ENCODE measurements around the gene JADE2.
A peak's percentile ranks its signal among the peaks of the same experiment; 100 is the strongest.
"Not testable (repeated sequence)": the region's sequence is repeated elsewhere in the genome, so short reads cannot be mapped to it uniquely, and the experiment has no call there.

Gene JADE2

GRCh38 chr5:134592141-134592746 lies 66.8 kb downstream of the JADE2 start:
- DNase-seq (ENCODE audit: low spot score), result no peak

GRCh38 chr5:134594336-134594735 lies 68.9 kb downstream of the JADE2 start:
- DNase-seq (ENCODE audit: low spot score), result no peak

GRCh38 chr5:134594797-134595457 lies 69.5 kb downstream of the JADE2 start:
- DNase-seq (ENCODE audit: low spot score), result no peak

GRCh38 chr5:134595458-134595838 lies 70.0 kb downstream of the JADE2 start:
- no peak for DNase-seq (ENCODE audit: low spot score)

GRCh38 chr5:134599820-134600219 lies 74.3 kb downstream of the JADE2 start:
- not testable (repeated sequence) for DNase-seq (ENCODE audit: low spot score)

- no peak for DNase-seq (ENCODE audit: low spot score)
Measured at GRCh38 chr5:134600600-134600999, 75.1 kb downstream of the JADE2 start.

GRCh38 chr5:134603059-134603458 lies 77.6 kb downstream of the JADE2 start:
- DNase-seq (ENCODE audit: low spot score), result no peak

GRCh38 chr5:134604908-134605307 lies 79.4 kb downstream of the JADE2 start:
- no peak for DNase-seq (ENCODE audit: low spot score)

GRCh38 chr5:134606726-134607125 lies 81.3 kb downstream of the JADE2 start:
- no peak for DNase-seq (ENCODE audit: low spot score)

- DNase-seq (ENCODE audit: low spot score), result no peak
Measured at GRCh38 chr5:134608555-134608954, 83.1 kb downstream of the JADE2 start.

GRCh38 chr5:134609232-134609851 lies 83.9 kb downstream of the JADE2 start:
- DNase-seq (ENCODE audit: low spot score), result no peak

GRCh38 chr5:134610725-134611124 lies 85.3 kb downstream of the JADE2 start:
- DNase-seq (ENCODE audit: low spot score), result no peak

GRCh38 chr5:134611515-134611914 lies 86.0 kb downstream of the JADE2 start:
- DNase-seq (ENCODE audit: low spot score), result no peak

- no peak for DNase-seq (ENCODE audit: low spot score)
Measured at GRCh38 chr5:134614450-134615085, 89.1 kb downstream of the JADE2 start.

GRCh38 chr5:134620634-134621033 lies 95.2 kb downstream of the JADE2 start:
- DNase-seq (ENCODE audit: low spot score), result peak; percentile 12

GRCh38 chr5:134625559-134625958 lies 100.1 kb downstream of the JADE2 start:
- no peak for DNase-seq (ENCODE audit: low spot score)

- DNase-seq (ENCODE audit: low spot score), result no peak
Measured at GRCh38 chr5:134626369-134627014, 101.0 kb downstream of the JADE2 start.

Data from COLO829 (cell line).